Stimulated activated CD8-positive, alpha-beta memory T cell treated with anti-CD3 and anti-CD28 coated beads, Interleukin-4, amount 100 ng/mL, for 48 hours (primary cell): ENCODE data around the gene GNAO1.

ENCODE experiments used
- DNase-seq: peaks from one replicate; pipeline ENCODE4 v3.0.0-alpha.2; 2020

GNAO1 gene

DNA sequence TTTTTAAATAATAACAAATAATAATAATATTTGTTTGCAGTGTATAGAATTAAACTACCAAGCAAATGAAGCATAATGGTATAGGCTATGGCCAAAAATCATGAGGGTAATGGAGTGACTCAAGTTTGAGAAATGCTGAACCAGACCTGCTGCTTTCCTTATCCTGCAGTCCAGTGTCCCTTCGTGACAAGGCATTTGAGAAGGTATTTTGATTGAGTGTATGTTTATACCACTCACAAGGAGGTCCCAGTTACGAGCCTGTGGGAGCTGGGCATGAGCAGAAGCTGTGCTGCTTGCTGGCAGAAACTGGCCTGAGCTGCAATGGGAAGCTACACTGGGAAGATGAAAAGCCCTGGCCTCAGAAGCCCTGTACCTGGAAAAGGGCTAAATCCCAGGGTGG, 50.3 kb downstream of the GNAO1 start:
- DNase-seq, result no peak

DNA sequence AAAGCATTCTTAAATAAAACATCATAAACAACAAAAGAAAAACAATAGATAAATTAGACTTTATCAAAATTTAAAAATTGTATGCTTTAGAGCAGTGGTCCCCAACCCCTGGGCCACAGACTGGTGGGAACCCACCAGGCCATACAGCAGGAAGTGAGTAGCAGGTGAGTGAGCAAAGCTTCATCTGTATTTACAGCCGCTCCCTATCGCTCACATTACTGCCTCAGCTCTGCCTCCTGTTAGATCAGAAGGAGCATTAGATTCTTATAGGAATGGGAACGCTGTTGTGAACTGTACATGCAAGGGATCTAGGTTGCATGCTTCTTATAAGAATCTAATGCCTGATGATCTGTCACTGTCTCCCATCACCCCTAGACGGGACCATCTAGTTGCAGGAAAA, 51.5 kb downstream of the GNAO1 start:
- no peak for DNase-seq

DNA sequence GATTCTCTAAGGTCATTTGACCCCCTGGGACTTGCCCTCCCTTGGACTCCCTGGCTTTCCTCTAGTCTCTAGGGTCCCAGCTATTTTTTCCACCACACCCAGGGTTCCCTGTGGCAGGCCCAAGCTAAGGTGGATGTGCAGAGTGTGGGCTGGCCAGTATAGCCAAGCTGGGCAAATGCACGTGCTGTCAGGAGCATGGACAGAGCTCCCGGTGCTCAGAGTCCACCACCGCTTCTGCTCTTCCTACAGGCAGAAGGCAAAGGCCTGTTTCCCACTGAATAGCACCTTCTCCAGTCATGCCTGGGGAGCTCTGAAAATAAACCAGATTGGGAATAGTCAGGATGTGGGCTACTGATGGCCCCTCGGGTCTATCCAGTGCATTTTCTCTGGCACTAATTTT, 53.3 kb downstream of the GNAO1 start:
- DNase-seq, result no peak

DNA sequence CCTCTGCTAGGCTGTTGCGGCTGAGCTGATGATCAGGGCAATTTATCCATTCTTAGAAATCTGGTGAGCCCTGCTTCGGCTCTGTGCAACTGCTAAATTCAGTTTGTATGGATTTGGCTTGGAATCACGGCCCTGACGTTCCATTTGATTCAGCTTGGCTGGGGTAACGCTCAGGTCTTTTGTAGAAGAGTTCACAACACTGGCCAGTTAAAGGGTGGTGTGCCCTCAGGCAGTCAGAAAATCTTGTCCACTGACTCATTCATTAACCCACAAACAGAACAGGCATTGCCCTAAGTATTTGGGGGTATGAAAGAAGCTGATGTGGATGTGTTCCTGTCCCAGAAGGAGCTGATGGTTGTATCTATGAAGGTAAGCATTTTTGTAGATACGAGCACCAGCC, 53.9 kb downstream of the GNAO1 start:
- no peak for DNase-seq

DNA sequence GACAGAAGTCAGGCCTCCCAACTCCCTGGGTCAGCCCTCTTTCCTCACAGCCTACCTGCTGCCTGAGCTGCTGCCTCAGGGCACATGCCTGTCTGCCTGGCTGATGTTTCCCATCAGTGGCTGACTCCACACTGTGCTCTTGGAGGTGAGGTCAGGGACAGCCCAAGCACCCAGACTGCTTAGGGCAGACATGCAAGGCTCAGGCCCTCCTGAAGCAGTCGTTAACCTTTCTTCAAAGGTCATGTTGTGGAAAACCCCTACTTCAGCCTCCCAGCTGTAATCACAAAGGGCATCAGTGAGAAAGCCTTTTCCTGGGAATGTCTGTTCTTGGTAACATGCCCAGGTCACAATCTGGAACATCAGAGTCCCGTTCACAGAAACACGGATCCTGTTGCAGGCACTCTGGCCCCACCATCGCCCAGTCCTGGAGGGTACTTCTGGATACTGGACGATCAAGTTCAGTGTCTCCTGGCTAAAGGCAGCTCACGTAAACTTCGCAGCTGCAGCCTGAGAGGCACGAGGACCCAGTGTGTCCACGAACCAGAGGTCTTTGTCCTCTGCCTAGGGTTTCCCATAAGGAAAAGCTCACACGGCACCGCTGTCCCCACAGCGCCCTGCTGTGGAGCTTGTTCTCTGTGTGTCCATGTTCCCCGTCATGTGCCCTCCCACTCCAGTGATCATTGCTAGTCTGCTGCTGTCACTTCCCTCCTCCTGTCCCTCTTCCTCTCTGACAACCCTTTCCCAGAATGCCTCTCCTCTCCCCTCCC, 54.9 kb downstream of the GNAO1 start:
- no peak for DNase-seq

DNA sequence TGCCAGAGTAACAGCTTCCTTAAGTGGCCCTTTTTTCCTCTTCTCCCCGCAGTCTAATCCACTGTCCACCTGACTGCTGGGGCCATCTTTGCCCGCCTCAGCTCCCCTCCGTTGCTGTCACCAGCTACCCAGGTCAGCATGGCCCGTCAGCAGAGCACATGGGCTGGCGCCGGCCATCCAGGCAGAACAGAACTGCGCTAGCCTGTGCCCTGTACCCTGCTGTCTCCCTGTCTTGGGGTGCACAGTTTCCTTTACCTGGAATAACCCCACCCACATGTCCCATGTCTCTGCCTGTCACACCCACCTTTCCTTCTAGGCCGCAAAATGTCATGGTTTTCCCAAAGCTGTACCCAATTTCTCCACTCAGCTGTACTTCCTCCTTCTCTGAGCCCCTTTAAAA, 55.7 kb downstream of the GNAO1 start:
- no peak for DNase-seq

DNA sequence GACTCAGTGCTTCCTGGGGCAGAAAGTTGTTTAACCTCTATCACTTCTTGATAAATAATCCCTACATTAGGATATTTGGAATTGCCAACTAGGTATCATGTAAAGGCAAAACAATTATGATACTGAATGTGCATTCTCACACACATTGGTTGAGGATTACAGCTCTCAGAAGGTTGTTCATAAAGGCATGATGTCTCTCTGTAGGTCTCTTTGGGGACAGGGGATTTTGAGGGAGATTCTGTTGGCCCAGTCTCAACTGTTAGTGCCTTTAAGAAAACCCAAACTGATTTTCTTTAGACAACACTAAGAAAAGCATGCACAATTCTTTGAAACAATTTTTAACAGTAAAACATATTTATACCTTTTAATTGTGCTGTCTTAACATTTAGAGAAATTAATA, 56.5 kb downstream of the GNAO1 start:
- DNase-seq, result no peak

DNA sequence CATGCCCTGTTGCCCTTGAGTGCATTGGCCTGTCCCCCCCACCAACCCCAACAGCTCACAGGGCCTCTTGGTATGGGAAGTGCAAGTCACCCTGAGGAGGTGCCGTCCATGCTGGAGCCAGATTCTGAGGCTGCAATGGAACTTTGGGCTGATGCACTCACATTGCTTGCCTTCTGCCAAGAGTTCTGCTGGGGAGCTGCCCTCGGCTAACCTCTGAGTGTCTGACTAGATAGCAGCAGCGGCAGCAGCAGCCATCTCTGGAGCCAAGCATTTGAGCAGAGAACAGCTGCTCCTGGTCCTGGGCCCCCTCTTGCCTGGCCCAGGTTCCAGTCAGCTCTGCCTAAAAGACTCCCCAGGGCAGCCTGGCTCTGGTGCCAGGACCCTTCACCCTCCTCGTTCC, 61.5 kb downstream of the GNAO1 start:
- no peak for DNase-seq

DNA sequence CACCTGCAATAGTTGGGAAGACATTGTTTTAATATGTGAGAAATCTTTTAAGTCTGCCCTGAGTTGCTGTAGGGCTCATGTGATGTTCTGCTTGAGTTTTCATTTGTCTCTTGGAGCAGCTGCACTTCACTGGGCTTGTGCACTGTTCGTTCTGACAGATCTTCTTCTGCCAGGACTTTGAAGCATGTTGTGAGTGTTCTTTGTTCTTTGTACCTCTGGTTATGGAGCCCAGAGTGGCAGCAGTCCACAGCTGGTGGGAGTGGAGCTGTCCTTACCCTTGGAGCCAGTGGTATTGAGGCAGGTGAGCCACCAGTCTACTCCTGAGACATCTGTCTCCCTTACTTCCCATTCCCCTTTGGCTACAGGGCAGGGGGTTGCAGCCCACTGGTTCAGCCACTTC, 64.6 kb downstream of the GNAO1 start:
- DNase-seq, result no peak

DNA sequence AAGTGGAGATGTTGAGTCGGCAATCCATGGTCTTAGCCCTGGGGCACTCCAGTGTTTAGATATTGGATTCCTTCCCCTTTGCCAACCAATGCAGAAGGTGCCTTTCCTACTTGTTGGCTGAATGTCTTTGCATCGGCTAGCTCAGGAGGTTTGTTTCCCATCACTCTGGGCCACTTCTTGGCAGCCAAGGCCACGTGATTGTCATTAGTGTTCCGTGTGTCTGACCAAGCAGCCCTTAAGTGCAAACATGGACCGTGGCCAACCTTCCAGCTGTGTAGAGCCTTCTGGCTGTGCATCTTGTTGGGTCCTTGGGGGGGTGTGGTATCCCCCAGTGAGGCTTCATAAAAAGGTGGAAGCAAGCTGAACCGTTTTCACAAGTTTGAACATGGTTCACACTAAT, 66.0 kb downstream of the GNAO1 start:
- no peak for DNase-seq

DNA sequence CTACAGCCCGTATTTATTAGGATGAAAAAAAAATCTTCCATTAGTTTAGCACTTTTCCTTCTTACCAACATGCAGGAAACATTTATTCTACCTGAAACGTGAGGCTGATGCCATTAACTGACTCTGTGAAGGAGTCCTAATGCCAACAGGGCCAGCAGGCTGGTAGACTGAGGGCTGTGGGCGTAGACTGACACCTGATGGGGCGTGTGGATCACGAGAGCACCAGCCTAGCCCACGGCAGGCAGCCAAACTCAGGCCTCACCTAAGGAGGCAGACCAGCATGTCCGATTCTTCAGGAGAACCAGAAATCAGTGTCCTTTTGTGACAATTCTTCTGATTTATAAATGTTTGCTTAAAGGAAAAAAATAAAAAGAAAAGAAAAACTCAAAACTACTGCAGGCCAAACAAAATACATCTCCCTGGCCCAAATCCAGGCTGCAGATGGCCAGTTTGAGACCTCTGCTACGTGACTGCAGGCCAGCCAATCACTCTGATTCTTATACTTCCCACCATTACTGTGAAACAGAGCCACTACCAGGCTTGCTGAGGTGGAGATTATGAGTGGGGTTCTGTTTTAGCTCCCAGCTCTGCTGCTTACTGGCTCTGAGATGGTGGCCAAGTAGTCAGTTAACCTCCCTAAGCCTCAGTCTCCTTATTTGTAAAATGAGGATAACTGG, 66.5 kb downstream of the GNAO1 start:
- no peak for DNase-seq

DNA sequence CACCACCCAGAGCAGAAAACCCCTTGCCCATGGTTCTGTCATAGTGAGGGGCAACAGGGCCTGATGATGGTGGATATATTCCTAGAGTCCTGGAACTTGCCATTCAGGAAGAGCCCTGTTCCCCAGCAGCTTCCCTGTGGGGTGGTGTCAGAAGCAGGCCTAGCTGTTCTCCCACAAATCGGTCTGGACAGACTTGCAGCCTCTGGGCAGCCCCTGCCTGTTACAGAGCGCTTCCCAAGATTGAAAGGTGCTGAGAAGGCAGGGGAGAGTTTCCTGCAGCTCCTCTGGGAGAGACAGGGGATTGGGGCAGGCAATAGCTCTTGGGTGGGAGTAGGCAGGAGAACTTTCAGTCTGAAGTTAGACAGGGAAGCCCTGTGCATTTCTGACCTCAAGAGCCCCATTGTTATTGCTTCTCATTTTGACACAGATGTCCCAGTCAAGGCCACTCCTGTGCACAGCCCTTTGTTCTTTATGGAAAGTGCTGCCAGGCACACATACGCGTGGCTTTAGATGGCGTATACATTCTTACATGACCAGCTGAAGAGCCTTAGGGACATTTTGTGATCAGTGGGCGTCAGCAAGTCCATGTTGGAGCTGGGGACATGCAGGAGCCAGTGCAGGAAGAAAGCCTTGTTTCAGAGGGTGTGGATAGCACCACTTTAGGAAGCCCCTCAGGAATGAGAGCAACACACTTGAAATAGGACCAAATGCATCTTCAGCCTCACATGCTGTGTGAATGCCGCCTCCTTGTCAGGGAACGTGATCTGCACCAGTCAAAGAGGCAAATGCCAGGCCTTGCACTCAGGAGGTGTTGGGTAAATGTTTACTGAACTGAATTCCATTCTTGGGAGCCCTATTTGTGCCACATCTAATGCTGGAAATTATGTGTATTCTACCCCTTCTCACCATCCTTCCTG, 67.5 kb downstream of the GNAO1 start:
- DNase-seq, result no peak

DNA sequence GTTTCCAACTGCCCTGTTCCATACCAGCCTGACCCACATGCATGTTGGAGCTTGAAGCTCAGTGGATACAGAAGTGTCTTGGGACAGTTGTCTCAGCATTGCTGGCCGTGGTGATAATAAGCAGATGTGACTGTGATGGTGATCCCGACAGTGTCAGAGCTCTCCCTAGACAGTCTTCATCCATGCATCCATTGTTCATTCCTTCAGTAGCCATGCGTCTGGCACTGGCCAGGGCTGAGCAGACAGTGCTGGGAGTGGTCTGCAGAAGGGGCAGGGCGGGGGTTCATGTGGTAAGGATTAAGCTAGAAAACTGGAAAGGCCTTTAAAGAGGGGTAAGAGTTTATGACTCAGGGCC, 68.1 kb downstream of the GNAO1 start:
- no peak for DNase-seq

DNA sequence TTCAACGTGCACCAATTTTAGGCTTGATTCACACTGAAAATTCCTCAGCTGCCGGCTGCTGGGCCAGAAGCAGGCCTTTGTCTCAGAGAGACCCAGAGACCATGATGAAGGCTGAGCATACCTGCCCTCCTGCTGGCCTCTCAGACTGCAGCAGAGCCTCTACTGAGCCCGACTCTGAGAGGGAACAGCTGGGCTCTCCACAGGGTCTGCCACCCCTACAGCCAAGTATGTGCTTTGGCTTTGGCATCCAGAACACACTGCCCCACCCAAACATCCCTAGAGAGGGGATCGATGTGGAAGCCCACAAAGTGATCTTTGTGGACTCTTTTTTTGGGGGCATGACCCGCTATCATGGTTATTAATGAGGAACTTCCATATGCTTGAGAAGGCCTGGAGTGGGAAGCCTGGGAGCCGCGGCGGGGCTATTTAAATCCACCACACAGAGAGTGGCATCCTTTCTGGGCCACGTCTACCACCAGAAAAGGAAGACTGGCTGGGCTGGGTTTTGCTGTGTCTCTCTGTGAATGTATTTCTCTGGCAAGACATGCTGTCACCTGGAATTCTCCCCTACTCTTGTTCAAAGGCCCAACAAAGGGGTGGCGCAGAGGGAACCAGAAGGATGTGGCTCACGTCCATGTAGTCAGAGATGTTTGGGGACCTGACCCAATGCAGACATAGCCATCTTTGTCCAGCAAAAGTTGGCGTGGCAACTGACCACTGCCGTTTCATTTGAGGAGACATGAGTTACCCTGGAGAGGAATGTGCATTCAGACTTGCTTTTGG, 69.3 kb downstream of the GNAO1 start:
- DNase-seq, result no peak

DNA sequence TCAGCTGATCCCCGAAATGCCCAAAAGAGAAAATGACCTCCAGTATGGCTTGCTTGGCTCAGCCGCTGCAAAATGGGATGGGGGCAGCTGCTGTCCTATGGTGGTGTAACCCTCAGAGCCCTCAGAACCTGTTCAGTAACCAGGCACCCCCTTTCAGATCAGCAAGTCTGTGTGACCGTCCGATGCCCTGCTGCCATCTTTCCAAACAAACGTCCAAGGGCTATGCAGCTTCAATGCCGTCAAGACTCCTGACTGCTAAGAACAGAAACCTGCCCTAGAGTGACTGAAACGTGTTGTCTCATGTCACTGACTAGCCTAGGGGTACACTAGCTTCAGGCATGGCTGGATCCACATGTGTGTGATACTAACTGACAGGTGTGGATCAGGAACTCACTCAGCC, 70.4 kb downstream of the GNAO1 start:
- no peak for DNase-seq

DNA sequence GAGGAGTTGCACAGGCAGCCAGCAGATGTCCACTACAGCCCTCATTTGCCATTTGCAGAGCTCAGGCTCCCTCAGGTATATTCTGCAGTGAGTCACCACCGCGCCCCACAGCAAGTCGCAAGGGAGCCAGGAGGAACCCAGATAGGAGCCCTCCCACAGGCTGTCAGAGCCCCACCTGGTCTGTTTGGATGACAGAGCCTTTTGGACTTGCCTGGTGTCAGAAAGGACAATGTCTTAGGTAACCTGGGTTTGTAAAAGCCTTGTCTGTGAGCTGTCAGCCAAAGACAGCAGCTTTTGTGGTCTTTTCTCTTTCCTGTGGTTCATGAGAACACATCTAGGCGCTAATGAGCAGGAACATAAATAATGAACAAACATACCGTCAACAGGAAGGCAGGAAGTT, 70.9 kb downstream of the GNAO1 start:
- peak; percentile 39 for DNase-seq

DNA sequence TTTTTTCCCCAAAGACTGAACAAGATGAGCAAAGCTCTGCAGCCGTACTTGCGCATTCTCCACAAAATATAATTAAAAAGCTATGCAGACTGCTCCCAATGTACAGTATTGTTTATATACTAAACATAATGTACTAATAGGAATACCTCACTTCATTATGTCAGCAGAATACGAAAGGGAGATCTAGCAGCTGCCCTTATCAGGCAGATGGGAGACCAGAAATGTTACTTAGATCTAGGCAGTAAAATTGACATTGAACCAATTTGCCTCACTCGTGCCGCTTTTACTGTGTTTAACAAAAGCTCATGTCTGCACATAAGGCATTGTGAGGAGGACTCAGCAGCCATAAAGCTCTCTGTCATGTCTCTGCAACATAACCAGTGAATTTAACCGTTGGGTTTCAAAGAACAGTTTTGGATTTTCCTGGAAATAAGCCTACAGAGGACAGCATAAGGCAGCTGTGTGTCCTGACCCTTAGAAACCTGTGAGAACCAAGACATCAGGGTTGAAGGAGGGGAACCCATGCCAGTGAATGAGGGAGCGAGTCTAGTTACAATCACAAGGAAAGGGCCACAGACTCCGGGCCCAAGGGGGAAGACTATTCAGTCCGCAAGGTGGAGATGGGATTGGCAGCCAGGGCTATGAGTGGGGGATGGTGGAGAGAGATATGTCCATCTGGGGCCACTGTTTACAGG, 71.4 kb downstream of the GNAO1 start:
- DNase-seq, result no peak

DNA sequence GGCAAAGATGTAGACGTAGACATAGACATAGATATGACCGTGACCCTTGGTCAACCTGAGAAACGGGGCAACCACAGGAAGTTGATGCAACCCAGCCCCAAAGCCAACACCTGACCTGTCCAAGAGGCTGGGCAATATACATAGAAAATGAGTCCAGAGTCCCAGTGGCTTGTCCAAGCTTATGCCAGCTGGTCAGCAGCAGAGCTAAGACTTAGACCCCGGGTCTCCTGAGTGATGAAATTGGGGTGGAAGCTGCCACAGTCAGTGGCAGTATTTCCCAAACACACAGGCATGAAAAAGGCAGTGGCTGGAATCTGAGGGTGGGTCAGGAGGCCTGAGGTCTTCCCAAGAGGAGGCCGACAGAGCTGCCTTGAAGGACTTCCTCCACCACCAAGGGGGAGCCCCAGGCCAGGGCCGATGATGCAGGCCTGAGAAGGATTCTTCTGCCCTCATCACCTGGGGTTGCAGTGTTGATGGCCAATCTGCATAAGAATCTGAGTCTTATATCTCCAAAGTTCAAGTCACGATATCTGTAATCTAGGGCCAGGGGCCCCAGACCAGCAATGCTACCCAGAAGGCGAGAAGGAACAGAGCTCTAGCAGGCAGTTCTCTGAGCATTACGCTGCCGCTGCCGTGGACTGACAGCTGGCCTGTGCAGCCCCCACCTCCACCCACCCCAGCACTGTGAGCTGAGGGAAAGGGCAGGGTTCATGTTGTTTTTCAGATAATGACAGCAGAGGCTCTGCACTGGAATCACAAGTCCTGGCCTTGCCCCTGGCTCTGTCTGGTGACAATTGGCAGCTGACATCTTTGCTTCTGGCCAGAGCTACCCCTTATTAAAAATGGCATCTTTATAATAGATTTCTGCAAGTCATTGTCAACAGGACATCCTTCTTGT, 72.7 kb downstream of the GNAO1 start:
- no peak for DNase-seq

DNA sequence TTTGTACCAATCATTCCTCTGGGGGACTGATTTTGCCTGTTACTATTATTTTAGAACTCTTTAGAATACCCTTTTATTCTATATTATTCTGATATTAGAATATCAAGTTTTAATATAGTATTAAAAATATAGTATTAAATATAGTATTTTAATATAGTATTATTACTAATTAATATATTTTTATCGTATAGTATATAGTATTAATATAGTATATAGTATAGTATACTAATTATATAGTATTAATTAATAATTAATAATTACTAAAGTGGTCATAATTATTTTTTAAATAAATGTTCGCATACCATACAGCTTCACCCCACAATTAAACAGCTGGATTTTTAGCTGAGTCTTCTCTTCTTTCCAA, 73.3 kb downstream of the GNAO1 start:
- no peak for DNase-seq

DNA sequence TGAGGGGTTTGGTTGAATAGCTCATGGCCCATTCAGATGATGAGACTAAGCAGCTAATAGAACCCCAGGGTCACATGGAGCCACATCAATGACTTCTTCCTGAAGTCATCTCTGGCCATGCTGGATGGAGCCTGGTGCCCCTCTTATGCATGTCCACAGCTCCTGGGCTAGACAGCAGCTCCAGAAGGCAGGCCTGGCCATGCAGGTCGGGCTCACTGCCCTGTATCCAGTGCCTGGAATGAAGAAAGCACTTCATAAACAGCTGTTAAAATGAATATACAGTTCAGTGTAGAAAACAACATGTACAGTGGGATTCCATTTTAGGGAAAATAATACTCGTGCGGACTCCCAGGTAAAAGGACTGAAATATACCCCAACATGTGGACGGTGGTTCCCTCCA, 73.9 kb downstream of the GNAO1 start:
- DNase-seq, result no peak

DNA sequence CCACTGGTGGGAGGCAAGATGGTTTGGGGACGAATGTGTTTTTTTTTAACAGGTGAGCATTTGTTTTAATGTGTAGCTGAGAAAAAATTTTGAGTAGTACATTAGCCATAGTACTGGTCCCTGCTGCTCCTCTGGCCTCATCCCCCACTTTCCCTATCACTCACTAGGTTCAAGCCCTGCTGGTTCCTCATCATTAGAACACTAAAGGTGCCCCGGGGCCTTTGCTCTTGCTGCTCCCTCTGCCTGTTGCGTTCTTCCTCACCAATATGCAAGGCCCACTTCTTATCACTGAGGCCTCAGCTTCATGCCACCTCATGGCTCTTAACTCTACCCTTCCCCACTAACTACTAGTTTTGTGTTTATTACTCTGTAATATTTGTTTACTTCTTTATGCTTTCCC, 74.5 kb downstream of the GNAO1 start:
- DNase-seq, result no peak
